DOHH2 (cell line): Measurements from ENCODE around the gene TMA7.

Experiments used
- H3F3A ChIP-seq: fragments of 200-600 bp; sonication (generic), shearing (Covaris generic); 2 replicates; pipeline ENCODE4 v1.6.0; 2016; ENCODE audit warnings: antibody characterized with exemption, mild to moderate bottlenecking; ENCODE audit not compliant: control insufficient read depth, insufficient read depth
- H3K27ac ChIP-seq: fragments of 200-600 bp; sonication (generic); 2 replicates; pipeline ENCODE4 v1.5.1; 2014; ENCODE audit warnings: low read depth, mild to moderate bottlenecking, low read length, moderate library complexity
- H3K27me3 ChIP-seq: fragments of 200-600 bp; sonication (generic); 2 replicates; pipeline ENCODE4 v1.6.1; 2014; ENCODE audit warnings: mild to moderate bottlenecking, low read length, mixed read lengths; ENCODE audit not compliant: control insufficient read depth
- H3K36me3 ChIP-seq: fragments of 200-600 bp; sonication (generic); 2 replicates; pipeline ENCODE4 v1.6.1; 2014; ENCODE audit warnings: mild to moderate bottlenecking, low read length, moderate library complexity, mixed read lengths; ENCODE audit not compliant: control insufficient read depth
- H3K4me1 ChIP-seq: fragments of 200-600 bp; sonication (generic); 2 replicates; pipeline ENCODE4 v1.6.1; 2014; ENCODE audit warnings: mild to moderate bottlenecking, low read length, mixed read lengths; ENCODE audit not compliant: control insufficient read depth
- H3K4me2 ChIP-seq: fragments of 200-600 bp; sonication (generic); 2 replicates; pipeline ENCODE4 v1.6.0; 2014; ENCODE audit warnings: mild to moderate bottlenecking, low read length, moderate library complexity
- H3K4me3 ChIP-seq: fragments of 200-600 bp; sonication (generic); 2 replicates; pipeline ENCODE4 v1.5.1; 2014; ENCODE audit warnings: mild to moderate bottlenecking, low read length, mixed read lengths
- H3K79me2 ChIP-seq: fragments of 200-600 bp; sonication (generic); 2 replicates; pipeline ENCODE4 v1.6.1; 2014; ENCODE audit warnings: mild to moderate bottlenecking, low read length, mixed read lengths; ENCODE audit not compliant: control insufficient read depth
- H3K9me2 ChIP-seq: fragments of 200-600 bp; sonication (generic); replicated peaks from 2 replicates; pipeline ENCODE4 v1.6.1; 2014; ENCODE audit warnings: mild to moderate bottlenecking, low read length, mixed read lengths; ENCODE audit not compliant: control insufficient read depth
- H3K9me3 ChIP-seq: fragments of 200-600 bp; sonication (generic); 2 replicates; pipeline ENCODE4 v1.6.1; 2014; ENCODE audit warnings: antibody characterized with exemption, low read length, mixed read lengths; ENCODE audit not compliant: control insufficient read depth, insufficient read depth
- H4K20me1 ChIP-seq: fragments of 200-600 bp; sonication (generic); 2 replicates; pipeline ENCODE4 v1.6.0; 2014; ENCODE audit warnings: low read depth, mild to moderate bottlenecking, antibody characterized with exemption, low read length, moderate library complexity; ENCODE audit not compliant: control insufficient read depth, insufficient read depth
- EZH2phosphoT487 ChIP-seq: fragments of 200-600 bp; sonication (generic); IDR thresholded peaks from 2 replicates; pipeline ENCODE4 v1.6.1; 2017; ENCODE audit warnings: borderline replicate concordance, mild to moderate bottlenecking, antibody characterized with exemption, low read length, moderate library complexity, mixed read lengths
- TF ChIP-seq, protein P1 (sequence below): fragments of 200-600 bp; sonication (generic); IDR thresholded peaks from one replicate; pipeline ENCODE4 v1.5.1; 2014; ENCODE audit warnings: antibody characterized with exemption, mild to moderate bottlenecking, low read depth, low read length; ENCODE audit not compliant: poor library complexity, severe bottlenecking

The TMA7 gene

GRCh38 chr3:48419597-48419996, 20.5 kb upstream of the TMA7 start:
- H3F3A ChIP-seq = no peaks in the 10 kb centered on the region
- H3K4me3 ChIP-seq = no peak overlapping the region
- H3K79me2 ChIP-seq = no peaks in the 10 kb centered on the region
- no peaks in the 10 kb centered on the region for H3K9me2 ChIP-seq
- H4K20me1 ChIP-seq = no peaks in the 10 kb centered on the region
- H3K27ac ChIP-seq = no peak overlapping the region
- H3K36me3 ChIP-seq = no peaks in the 10 kb centered on the region
- no peak overlapping the region for H3K4me2 ChIP-seq
- H3K27me3 ChIP-seq = no peaks in the 10 kb centered on the region
- TF ChIP-seq, protein P1, sequence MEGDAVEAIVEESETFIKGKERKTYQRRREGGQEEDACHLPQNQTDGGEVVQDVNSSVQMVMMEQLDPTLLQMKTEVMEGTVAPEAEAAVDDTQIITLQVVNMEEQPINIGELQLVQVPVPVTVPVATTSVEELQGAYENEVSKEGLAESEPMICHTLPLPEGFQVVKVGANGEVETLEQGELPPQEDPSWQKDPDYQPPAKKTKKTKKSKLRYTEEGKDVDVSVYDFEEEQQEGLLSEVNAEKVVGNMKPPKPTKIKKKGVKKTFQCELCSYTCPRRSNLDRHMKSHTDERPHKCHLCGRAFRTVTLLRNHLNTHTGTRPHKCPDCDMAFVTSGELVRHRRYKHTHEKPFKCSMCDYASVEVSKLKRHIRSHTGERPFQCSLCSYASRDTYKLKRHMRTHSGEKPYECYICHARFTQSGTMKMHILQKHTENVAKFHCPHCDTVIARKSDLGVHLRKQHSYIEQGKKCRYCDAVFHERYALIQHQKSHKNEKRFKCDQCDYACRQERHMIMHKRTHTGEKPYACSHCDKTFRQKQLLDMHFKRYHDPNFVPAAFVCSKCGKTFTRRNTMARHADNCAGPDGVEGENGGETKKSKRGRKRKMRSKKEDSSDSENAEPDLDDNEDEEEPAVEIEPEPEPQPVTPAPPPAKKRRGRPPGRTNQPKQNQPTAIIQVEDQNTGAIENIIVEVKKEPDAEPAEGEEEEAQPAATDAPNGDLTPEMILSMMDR = no peak
- TF ChIP-seq EZH2phosphoT487 = no peak
- H3K9me3 ChIP-seq = no peaks in the 10 kb centered on the region
- no peaks in the 10 kb centered on the region for H3K4me1 ChIP-seq

GRCh38 chr3:48420561-48420960, 19.5 kb upstream of the TMA7 start:
- Histone ChIP-seq H4K20me1 (no peaks in the 10 kb centered on the region), H3K36me3 (no peaks in the 10 kb centered on the region), H3K4me2 (no peak overlapping the region), H3K4me1 (no peaks in the 10 kb centered on the region), H3K4me3 (no peak overlapping the region), H3K27me3 (no peaks in the 10 kb centered on the region), H3K27ac (no peak overlapping the region), H3F3A (no peaks in the 10 kb centered on the region), H3K79me2 (no peaks in the 10 kb centered on the region), H3K9me2 (no peaks in the 10 kb centered on the region), H3K9me3 (no peaks in the 10 kb centered on the region)
- TF ChIP-seq EZH2phosphoT487 = no peak
- TF ChIP-seq, protein P1 = no peak

DNA sequence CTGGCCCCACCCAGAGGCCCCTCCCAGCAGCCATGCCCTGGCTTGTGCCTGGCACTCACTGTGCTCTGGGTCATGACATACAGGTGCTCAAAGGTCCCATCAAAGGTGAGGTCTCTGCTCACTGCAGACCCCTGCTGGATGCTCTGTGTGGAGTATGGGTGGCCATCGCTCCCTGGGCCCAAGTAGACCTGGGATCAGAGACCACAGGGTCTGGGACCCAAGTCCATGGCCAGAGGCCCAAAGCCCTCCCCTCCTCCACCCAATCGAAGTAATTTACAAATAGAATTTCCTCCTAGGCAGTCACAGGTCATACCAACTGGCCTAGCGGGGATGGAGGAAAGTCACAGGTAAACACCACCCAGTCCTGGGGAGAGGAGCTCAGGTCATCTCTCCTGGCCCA, 17.8 kb upstream of the TMA7 start:
- Histone ChIP-seq H3K9me2 (no peaks in the 10 kb centered on the region), H3K79me2 (no peaks in the 10 kb centered on the region), H3K4me3 (no peak overlapping the region), H4K20me1 (no peaks in the 10 kb centered on the region), H3F3A (no peaks in the 10 kb centered on the region), H3K4me1 (no peaks in the 10 kb centered on the region), H3K36me3 (no peaks in the 10 kb centered on the region), H3K9me3 (no peaks in the 10 kb centered on the region), H3K4me2 (no peak overlapping the region), H3K27ac (no peak overlapping the region), H3K27me3 (no peaks in the 10 kb centered on the region)
- TF ChIP-seq, protein P1 = peak; percentile 50
- TF ChIP-seq EZH2phosphoT487 = no peak

- Histone ChIP-seq H3K9me3 (no peaks in the 10 kb centered on the region), H3K4me1 (no peaks in the 10 kb centered on the region), H3K79me2 (no peaks in the 10 kb centered on the region), H3K4me3 (no peak overlapping the region), H4K20me1 (no peaks in the 10 kb centered on the region), H3K36me3 (no peaks in the 10 kb centered on the region), H3K27ac (no peak overlapping the region), H3K9me2 (no peaks in the 10 kb centered on the region), H3K27me3 (peaks cover 3% of the 10 kb centered on the region; the same call in 1 of the 2 replicates), H3F3A (no peaks in the 10 kb centered on the region), H3K4me2 (no peak overlapping the region)
- TF ChIP-seq EZH2phosphoT487 = no peak
- TF ChIP-seq, protein P1 = no peak
These were observed 17.4 kb upstream of the TMA7 start for GRCh38 chr3:48422681-48423080.
